Inflammatory macrophage treated with lipopolysaccharide for 1 hour (primary cell): ENCODE results near the gene PPCDC.

Experiments used
- DNase-seq, 2 donors: peaks; one replicate each; pipeline ENCODE4 v3.0.0-alpha.2; 2020 to 2022

PPCDC gene

GRCh38 chr15:75016431-75016830 is 7.0 kb upstream of the PPCDC start:
- DNase-seq = no peak

GRCh38 chr15:75019916-75020315 is 3.5 kb upstream of the PPCDC start:
- no peak for DNase-seq

- DNase-seq = no peak
Observed at GRCh38 chr15:75021341-75021740, 2.0 kb upstream of the PPCDC start.

GRCh38 chr15:75022783-75023180 is 608 bp upstream of the PPCDC start:
- DNase-seq = no peak

- peak; percentile 59 to 76 for DNase-seq
Observed at GRCh38 chr15:75023872-75024636, 664 bp downstream of the PPCDC start.

DNA sequence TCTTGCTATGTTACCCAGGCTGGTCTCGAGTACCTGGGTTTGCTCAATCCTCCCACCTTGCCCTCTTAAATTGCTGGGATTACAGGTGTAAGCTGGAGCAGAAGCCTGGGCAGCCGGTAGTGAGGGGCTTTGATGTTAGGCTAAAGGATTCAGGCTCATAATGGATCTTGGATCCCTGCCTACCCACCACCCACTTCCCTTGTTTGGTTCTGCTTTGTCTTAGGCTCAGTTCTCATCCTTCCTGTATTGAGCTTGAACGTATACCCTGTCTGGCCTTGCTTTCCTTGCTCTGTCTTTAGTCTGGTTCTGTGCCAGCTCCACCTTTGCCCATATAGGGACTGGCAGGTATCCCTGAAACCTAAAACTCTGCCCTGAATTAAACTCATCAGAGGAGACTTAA is 1.7 kb downstream of the PPCDC start:
- DNase-seq = peak; percentile 41 to 48

DNA sequence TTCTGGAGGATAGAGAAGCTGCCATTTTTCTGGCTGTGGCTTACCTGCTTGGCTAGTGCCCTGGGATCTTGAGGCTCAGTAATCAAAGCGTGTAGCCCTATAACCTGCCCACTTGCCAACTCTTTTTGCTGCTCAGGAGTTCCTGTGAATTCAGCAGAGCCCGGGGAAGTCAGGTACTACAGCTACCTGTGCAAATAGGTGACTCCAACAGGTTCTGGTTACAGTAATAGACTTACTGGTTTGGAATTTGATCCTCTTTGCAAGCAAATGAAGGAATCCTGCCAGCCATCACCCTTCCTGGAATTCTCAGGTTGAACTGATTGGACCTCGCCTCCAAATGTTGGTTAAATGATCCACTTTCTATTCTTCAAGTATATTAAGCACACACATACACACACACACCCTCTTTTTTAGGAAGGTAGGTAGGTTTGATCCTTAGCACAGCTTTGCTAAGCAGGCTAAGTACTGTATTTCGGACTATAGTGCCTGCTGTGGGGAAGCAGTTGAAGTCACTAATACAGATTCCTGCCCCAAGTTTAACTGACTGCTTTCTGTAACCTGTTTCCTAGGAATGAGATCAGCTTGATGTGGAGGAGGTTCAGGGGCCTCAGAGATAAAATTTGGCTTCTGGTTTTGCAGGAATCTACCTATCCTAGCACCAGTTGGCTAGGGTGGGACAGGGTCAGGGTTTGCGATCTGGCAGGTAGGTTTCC is 2.3 kb downstream of the PPCDC start:
- no peak for DNase-seq

- no peak for DNase-seq
Observed at GRCh38 chr15:75027551-75027950, 4.2 kb downstream of the PPCDC start.

DNA sequence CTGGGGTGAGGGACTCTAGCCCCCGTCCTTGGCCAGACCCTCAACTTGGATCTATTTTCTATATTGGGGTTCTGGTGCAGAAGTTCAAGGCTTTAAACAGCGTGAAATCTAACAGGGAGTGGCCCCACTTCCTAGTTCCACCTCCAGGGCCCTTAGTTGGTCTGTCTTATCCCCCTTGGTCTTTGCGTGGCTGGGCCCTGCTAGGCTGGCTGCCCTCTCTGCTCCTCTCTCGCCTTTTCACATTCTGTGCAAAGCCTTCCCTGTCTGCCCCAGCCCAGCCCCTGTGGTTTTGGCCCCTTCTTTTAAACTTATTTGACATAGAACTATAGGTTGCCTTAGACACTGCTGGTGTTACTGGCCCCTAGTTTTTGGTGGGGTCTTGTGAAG is 5.6 kb downstream of the PPCDC start:
- DNase-seq = no peak

- DNase-seq = peak; percentile 92 to 97
Observed at GRCh38 chr15:75029378-75030022, 6.1 kb downstream of the PPCDC start.

DNA sequence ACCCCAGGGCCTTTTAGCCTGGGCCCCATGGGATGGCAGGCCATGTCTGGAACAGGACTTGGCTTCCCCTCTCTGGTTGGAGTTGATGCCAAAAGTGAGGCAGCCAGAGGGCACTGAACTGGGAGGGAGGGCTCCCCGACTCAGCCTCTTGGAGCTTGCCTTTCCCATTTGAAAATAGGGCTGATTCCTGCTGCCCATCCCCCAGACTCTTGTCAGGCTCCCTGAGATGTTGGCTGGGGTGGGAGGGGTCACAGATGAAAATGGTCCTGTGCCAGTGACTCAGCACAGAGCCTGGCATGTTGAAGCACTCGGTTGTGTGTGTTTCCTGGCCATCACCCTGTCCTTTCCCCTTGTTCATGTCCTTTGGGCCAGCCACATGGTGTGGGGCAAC is 6.6 kb downstream of the PPCDC start:
- peak in 1 of 2 donors; percentile 54 for DNase-seq

DNA sequence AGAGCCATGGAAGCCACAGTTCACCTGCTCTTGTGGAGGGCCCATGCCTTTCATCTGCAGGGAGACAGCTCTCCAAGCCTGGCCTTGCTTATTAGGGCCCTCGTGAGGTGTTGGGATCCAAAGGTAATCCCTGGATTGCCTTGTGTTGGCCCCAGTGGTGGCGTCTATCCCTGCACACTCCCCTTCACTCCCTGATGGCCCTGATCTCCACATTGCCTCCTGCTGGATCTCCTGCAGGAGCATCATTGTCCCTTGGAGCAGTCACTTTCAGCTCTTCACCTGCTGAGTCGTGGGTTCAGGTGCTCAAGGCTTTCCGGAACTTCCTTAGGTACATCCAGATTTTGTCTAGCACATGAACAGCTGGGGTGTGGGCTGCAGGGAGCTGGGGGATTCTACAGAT is 7.0 kb downstream of the PPCDC start:
- DNase-seq = no peak

GRCh38 chr15:75031848-75032247 is 8.5 kb downstream of the PPCDC start:
- peak; percentile 32 to 41 for DNase-seq

DNA sequence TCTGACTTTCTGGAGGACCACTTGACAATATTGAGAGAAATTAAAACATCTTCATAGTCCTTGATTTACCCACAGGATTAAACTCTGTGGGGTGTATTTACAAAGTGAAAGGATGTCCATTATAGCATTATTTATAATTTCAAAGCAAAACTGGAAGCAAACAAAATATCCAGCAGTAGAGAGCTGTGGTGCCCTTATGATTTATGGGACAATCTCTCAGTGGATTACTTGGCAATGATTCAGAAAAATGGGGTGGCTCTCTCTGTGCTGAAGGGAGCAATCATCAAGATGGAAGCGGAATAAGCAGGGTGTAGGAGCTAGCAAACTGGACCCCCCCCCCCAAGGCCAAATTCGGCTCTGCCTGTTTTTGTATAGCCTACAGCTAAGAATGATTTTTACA is 9.0 kb downstream of the PPCDC start:
- no peak for DNase-seq

- no peak for DNase-seq
Observed at GRCh38 chr15:75033809-75034208, 10.4 kb downstream of the PPCDC start.

- DNase-seq = peak; percentile 64 to 69
Observed at GRCh38 chr15:75034615-75035014, 11.2 kb downstream of the PPCDC start.

DNA sequence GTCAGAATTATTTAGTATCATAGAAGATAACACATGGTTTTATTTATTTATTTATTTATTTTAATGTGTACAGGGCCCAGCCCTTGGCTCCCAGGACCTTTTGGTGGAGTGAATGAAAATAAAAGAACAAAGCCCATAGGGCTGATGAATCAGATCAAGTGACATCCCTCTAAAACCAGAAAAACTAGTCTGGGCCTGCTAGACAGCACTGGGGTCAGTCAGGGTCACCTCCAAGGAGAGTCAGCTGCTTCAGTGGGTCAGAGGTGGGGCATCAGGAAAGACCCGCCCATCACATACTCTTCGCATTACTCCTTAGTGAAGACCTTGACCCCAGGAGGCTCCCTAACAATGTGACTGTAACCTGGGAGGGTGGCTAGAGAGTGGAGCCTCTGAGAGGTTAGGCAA is 12.8 kb downstream of the PPCDC start:
- DNase-seq = no peak

GRCh38 chr15:75037685-75038084 is 14.3 kb downstream of the PPCDC start:
- no peak for DNase-seq

- DNase-seq = no peak
Observed at GRCh38 chr15:75038231-75038630, 14.8 kb downstream of the PPCDC start.

DNA sequence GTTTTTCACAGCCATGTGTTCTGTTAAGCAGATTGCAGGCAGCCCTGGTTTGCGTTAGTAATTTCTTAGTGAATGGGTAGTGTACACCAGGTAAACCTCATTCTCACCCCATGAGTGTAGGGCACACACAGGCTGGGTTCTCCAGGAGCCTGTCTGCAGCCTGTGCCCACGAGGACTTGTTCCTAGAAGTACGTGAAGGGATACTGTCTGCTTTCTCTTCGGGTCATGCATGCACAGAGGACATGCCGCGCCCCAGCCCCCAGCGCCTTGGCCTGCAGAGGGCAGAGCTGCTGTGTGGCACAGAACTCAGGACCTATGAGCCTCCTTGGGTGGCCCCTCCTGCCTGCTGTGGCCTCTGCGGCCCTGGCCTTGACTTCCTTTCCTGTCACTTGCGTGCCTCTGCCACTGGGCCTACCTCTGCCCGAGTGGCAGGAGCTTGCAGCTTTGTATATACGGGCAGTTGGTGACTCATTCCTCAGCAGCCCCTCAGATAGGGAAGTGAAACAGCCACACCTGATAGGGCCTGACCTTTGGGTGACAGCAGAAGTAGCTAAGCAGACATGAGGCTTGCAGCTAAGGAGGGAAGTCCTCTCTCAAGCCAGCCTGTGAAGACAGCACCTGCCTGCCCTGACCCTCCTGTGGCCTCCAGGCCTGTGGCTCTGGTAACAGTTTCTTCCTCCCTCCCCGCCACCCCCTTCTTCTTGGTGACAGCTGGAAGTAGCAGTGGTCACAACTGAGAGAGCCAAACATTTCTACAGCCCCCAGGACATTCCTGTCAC is 19.5 kb downstream of the PPCDC start:
- DNase-seq = peak; percentile 79 to 90

GRCh38 chr15:75043509-75044257 is 20.3 kb downstream of the PPCDC start:
- peak; percentile 82 to 94 for DNase-seq

DNA sequence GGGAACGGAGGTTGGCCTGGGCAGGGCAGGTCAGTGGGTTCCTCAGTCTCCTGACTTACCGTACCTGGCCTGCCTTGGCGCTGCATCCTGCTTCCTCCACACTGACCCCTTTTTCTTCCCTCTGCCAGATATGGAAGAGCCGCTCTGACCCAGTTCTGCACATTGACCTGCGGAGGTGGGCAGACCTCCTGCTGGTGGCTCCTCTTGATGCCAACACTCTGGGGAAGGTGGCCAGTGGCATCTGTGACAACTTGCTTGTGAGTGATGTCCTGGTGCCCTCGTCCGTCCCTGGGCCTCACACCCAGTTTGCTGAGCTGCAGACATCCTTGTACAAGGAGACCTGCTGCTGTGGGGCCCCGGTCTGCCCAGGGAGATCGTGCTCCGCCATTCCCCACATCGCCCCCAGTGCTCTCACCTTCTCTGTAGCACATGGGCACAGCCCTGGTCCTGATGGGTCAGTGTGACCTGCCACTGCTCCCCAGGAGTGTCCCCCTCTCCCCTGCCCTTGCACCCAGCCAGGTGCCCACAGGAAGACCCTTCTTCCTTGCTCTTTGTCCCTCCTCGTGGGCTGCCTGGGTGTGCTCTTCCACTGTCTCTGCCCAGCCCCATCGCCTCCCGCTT is 21.0 kb downstream of the PPCDC start:
- DNase-seq = no peak
